Urothelium cell line (cell line): ENCODE data around the gene NRN1L.
A peak's percentile ranks its signal among the peaks of the same experiment; 100 is the strongest.
"Not testable (repeated sequence)": the region's sequence is repeated elsewhere in the genome, so short reads cannot be mapped to it uniquely, and the experiment has no call there.

Source experiments
- DNase-seq: peaks from one replicate; pipeline ENCODE4 v3.0.0; 2011; ENCODE audit warnings: low spot score, mixed read lengths
- FAIRE-seq: peaks from 2 replicates; lab custom pipeline; 2011; peaks lifted over from hg19 to GRCh38; lab: Jason Lieb, UNC

Gene NRN1L

DNA sequence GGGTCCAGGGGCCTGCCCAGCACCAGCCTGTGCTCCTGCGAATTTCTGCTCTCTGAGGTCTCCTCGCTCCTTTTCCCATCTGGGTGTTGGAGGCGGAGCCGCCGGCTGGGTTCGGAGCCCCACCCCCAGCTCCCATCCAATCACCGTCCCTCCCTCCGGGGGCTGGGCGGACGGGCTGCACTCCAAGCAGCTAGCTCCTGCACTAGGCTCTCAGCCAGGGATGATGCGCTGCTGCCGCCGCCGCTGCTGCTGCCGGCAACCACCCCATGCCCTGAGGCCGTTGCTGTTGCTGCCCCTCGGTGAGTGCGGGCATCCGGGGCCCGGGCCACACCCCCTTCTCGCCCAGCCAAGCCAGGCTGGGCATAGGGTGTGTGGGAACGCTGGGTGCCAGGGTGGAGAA, at the start of gene NRN1L:
Gene NRN1L, plus strand, starts transcription at position 202 of the 400 bp plus-strand sequence. Its CDS starts 19 bp downstream, at position 221.
- no peak for DNase-seq
- no peak for FAIRE-seq

DNA sequence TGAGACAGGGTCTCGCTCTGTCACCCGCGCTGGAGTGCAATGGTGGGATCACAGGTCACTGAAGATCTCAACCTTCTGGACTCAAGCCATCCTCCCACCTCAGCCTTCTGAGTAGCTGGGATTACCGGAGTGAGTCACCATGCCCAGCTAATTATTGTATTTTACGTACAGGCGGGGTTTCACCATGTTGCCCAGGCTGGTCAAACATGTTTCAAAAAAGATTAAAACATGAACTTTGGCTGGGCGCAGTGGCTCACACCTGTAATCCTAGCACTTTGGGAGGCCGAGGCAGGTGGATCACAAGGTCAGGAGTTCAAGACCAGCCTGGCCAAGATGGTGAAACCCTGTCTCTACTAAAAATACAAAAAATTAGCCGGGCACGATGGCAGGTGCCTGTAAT, 47.5 kb upstream of the NRN1L start:
- not testable (repeated sequence) for DNase-seq, FAIRE-seq

DNA sequence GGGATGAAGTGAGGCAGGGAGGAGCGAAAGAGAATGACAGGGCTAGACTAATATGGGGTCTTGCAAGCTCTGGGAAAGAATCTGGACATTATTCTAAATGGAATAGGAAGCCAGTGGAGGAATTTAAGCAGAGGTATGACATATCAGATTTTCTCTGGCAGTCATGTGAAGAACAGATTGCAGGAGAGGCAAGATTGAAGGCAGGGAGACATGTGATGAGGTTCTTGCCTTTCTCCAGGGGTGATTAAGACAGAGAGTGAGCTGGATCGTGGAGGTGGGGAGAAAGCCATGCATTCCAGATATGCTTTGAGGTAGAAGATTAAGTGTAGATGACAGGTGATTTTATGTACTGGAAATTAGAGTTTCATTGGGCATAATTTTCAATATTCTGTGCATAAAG, 46.9 kb upstream of the NRN1L start:
- FAIRE-seq = no peak
- no peak for DNase-seq

DNA sequence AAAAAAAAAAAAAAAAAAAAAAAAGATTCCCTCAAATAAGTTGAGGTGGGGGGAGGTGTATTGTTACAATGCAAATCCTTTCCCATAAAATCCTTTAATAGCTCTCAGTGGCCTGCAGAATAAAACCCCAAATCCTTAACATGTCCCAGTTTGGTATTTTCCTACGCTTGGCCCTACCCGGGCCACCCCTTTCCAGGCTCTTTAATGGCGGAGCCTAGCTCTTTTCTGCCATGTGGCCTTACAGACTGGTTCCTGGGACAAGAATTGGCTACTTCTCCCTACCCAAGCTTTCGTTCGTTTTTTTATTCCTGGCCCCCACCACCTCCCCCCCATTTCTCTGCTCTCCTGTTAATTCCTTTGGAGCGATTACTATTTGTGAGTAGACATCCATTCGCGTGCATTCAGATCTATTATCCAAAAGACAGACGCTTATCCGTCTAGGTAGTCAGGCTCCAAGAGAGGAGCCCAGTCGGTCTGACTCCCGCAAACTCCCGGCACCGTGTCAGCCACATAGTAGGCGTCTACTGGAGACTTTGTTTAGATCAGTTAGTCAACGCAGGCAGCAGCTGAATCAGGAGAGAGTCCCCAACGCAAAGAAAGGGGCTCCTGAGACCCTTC, 43.4 kb upstream of the NRN1L start:
- FAIRE-seq (no peak), DNase-seq (no peak)

DNA sequence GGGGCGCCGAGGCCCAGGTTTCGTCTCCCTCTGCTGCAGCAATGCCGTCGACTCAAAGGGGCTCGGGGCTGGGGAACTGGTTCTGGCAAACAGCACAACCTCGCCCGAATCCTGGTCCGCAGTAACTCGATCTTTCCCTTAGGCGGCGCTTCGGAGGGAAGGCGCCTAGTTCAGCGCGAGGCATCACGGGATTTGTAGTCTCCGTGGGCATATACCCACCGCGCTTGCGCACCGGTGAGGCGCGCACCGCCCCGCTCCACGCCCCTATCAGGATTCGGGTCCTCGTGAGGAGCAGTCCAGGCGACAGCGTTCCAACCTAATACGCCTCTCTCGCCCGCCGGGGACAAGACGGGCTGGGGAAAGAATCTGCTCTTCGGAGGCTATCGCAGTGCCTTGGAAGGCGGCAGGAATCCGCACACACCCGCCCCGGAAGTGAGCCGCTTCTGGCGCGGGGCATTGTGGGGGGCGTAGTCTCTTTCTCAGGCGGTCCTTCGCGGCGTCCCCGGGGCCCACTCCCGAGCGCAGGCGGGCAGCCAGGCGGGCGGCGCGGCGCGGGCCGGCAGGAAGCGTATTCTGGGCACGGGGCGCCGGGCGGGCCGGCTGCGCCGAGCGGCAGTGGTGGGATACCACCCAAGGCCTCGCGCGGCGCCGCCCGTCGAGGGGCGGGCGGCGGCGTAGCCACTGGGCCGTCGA, 42.7 kb upstream of the NRN1L start, which contains the start of gene THAP11:
Gene THAP11, plus strand, starts transcription at position 505 of the 693 bp plus-strand sequence. CDS start 235 bp downstream, outside the sequence.
- no peak for FAIRE-seq

DNA sequence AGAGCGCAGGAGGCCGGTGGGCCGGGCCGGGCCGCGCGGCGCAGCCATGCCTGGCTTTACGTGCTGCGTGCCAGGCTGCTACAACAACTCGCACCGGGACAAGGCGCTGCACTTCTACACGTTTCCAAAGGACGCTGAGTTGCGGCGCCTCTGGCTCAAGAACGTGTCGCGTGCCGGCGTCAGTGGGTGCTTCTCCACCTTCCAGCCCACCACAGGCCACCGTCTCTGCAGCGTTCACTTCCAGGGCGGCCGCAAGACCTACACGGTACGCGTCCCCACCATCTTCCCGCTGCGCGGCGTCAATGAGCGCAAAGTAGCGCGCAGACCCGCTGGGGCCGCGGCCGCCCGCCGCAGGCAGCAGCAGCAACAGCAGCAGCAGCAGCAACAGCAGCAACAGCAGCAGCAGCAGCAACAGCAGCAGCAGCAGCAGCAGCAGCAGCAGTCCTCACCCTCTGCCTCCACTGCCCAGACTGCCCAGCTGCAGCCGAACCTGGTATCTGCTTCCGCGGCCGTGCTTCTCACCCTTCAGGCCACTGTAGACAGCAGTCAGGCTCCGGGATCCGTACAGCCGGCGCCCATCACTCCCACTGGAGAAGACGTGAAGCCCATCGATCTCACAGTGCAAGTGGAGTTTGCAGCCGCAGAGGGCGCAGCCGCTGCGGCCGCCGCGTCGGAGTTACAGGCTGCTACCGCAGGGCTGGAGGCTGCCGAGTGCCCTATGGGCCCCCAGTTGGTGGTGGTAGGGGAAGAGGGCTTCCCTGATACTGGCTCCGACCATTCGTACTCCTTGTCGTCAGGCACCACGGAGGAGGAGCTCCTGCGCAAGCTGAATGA, 42.0 kb upstream of the NRN1L start:
- FAIRE-seq (no peak), DNase-seq (peak; percentile 39)

More for the DNA sequence above, 42.7 kb upstream of the NRN1L start, which contains the start of gene THAP11:
- DNase-seq = peak; percentile 94

DNA sequence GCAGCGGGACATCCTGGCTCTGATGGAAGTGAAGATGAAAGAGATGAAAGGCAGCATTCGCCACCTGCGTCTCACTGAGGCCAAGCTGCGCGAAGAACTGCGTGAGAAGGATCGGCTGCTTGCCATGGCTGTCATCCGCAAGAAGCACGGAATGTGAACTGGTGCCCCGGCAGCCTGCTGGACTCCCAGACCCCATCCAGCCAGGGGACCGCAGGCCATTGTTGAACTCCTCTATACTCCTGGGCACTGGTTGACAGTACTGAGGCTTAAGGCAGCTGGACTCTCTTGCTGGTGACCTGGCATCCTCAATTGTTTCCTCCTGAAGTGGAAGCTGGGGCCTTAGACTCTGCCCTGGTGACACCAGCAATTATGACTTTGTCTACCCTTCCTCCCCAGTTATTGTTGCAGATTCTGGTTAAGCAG, 41.3 kb upstream of the NRN1L start:
- no peak for DNase-seq
- no peak for FAIRE-seq

DNA sequence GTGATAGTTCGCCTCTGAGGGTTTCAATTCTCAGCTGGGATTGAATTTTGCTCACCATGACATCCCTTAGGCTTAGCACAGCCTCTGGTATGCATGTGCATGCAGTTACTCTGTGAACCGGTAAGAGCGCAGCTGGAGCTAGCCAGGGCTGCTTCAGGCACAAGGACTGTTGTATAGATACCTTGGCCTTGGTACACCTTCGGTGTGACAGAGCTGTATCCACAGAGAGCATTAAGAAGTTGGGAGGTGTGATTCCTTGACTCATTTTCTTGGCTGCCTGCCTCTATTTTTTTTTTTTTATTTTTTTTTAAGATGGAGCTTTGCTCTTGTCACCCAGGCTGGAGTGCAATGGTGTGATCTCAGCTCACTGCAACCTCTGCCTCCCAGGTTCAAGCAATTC, 40.2 kb upstream of the NRN1L start:
- DNase-seq = no peak

DNA sequence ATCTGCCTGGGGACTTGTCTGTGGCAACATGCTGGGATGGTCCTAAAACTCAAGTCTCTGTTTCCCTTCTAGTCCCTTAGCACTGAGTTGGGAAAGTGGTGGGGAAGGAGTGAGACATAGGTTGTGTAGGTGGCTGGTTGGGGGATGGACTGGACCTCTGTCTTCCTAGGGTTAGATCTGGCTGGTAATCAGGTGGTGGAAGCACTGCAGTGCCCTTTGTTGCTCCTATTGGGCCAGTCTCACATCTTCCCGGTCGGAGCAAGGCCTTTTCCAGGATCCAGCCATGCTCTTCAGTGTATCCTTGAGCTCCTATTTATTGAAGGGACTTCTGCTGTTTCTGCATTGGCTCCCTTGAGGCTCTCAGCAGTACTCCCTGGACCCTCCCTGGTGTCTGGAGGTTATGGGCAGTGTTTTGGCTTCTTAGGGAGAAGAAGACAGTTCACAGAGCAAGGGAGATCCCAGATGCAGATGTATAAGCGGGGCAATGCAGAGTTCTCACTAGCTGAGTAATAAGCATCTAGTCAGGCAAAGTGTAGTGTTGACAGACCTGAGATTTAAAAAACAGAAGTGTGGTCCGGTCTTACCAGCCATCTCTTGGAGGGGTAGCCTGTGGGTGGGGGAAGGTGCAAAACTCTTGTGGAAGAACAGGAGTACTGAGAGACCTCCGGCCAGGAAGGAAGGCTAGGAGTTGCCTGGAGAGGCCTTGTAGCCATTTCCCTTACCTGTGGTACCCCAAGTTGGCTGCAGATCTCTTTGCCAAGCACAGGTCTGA, 39.2 kb upstream of the NRN1L start:
- FAIRE-seq (no peak), DNase-seq (no peak)

More for the DNA sequence above, 40.2 kb upstream of the NRN1L start:
- FAIRE-seq = no peak

DNA sequence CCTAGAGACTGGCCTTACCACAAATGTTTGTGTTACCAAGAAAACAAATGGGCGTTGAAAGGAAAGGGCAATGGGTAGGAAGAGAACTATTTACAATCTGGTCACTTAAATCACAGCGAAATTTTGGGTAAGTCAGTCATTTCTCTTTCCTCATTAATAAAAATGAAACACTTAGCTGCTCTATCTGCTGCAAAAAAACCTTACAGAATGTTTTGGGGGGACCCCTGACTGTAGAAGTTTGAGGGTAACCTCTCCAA, 38.7 kb upstream of the NRN1L start:
- no peak for DNase-seq
- FAIRE-seq = no peak

DNA sequence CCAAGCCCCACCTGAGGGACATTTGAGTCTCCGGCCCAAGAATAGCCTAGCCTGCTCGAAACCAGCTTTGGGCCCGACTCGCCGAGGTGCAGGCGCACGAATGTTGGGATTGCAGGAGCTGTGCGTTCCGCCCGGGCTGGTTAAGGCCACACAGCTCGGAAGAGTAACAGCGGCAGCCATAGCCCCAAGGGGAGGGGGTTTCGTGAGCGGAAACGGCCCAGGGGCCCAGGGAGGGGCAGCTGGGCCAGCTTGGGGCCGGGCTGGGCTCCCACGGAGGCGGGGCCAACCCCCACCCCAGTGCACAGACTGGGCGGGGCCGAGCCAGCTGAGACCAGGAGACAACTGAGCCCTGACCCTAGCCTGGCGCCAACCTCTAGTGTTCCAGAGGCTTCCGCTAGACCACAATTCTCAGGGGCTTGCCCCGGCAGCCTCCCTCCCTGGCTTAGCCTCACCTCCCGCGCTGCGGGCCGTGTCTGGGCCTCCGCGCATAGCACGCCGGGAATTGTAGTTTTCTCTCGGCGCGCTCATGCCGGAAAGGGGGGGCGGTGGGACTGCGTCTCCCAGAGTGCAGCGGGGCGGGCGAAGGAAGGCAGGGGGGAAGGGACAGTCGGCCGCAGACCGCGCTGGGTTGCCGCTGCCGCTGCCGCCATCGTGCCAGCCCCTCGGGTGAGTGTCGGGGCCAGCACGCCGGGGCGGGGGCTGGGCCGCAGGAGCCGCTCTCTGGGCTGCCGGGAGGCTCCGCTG, 38.2 kb upstream of the NRN1L start, which contains the start of gene NUTF2:
Gene NUTF2, plus strand, starts transcription at position 614 of the 744 bp plus-strand sequence. CDS start 18,198 bp downstream, outside the sequence.
- no peak for FAIRE-seq
- DNase-seq = peak; percentile 96

DNA sequence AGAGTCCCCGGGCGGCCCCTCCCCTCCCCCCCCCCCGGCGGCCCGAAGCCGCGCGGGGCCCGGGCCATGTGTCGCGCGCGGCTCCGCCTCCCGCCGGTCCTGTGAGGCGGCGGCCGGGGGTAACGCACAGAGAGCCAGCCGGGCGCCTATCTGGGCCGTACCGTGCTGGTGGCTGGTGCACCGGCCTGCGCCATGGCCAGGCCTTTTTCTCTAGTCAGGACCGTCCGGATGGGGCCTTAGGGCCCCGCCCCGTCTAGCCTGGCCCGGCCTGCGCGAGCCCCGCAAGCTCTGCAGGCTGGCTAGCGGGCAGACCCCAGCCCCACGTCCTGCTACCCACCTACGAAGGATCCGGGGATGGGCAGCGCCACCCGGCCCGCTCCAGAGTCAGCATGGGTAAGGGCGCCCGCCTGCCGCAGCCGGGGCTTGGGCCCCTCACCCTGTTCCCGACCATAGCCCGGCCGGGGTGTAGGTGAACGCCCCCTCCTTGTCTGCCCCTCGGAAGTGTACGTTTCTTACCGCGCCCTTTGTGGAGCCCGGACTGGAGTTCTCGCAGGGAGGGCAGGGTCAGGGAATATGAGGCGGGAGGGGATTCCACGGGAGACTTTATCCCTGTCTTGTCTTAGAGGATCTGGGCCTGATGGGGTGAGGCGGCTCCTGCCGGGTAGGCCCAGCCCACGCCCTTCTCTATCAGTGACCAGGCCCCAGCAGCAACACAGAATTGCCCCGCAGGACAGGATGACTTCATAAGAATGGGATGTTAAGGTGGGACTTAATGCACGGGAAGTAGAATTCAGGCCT, 37.4 kb upstream of the NRN1L start, which contains the start of gene CENPT:
Gene CENPT, minus strand, starts transcription at position 630 of the 798 bp plus-strand sequence. CDS start 13,834 bp downstream, outside the sequence.
- DNase-seq (peak; percentile 75), FAIRE-seq (no peak)

DNA sequence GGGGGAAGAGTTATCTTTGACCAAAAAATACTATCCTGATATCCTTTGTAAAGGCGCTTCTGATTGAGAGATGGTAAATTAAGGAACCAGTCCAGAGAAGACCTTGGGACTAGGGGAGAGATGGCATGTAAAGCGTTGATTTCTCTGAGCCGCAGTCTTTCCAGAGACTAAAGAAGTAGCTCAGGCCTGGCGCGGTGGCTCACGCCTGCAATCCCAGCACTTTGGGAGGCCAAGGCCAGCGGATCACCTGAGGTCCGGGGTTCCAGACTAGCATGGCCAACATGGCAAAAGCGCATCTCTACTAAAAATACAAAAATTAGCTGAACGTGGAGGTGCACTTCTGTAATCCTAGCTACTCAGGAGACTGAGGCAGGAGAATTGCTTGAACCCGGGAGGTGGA, 36.6 kb upstream of the NRN1L start:
- DNase-seq = no peak
- FAIRE-seq = no peak

DNA sequence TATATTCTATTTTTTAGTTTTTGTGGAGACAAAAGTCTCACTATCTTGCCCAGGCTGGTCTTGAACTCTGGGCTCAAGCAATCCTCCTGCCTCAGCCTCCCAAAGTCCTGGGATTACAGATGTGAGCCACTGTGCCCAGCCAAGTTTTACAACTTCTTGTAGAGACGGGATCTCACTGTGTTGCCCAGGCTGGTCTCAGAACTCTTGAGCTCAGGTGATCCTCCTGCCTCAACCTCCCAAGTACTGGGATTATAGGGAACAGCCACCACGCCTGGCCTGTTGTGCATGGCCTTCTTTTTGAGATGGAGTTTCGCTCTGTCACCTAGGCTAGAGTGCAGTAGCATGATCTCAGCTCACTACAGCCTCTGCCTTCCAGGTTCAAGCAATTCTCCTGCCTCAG, 31.0 kb upstream of the NRN1L start:
- DNase-seq = no peak
- FAIRE-seq = no peak

DNA sequence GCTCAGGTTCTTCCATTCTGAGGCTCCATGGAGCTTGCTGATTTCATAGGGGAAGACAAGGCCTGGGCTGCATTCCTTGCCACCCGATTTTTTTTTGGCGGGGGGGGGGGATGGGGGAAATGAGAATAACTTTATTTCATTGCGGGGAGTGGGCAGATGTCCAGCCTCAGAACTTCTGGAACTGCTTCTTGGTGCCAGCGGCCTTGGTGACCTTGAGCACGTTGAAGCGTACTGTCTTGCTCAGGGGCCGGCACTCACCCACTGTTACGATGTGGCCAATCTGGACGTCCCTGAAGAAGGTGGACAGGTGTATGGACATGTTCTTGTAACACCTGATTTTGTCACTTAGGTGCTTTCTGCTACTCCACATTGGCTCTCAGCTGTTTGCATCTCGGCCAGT, 28.9 kb upstream of the NRN1L start:
- FAIRE-seq (no peak), DNase-seq (no peak)

DNA sequence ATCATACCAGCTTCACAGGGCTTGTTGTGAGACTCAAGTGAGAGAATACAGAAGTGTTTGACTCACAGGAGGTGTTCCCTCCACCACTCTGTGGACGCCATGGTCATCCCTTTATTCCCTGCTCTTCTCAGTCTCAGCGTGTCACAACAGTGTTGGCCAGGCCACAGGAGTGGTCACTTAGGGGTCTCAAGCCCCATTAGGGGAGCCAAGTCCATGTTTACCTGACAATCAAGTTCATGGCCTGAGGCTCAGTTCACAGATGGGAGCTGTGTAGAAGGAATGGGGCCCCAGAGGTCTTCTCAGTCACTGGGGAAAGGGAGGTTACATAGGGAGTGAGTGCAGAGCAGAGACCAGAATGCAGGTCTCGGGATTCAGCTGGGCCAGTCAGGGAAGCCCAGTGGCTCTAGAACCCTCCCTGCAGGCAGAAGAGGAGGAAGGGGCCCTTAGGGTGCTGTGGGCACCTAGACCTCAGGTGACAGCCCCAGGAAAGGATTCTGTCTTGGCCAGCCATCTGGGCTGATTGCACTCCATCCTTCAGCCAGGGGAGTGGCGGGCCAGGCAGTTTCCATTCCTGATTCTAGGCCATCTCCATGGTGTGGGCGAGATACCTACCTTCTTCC, 27.6 kb upstream of the NRN1L start:
- FAIRE-seq = no peak
- DNase-seq = no peak

DNA sequence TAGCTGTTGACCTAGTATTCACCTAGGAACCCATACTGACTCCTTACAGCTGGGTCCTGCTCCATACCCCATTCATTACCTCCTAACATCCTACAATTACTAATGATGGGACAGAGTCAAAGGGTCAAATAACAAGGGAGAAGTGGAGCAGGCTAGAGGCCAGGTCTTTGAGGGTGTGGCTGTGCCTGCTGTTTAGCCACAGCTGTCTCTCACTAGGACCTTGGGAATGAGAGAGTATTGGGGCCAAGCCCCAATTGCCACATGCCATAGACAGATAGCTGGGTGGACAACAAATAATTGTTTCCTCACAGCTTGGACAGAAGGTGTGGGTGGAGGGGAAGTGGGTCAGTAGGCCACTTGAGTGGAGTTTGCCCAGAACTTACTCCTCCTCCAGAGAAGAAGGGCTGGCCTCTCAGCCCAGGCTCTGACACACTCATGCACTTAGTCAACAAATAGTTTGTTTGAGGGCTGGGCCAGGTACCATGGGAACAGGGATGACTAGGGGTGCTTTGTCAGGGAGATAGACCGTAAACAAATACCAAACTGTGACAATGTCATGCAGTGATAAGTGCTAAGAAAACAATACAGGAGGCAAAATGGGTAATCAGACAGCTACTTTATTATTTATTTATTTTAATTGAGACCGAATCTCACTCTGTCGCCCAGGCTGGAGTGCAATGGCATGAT, 27.0 kb upstream of the NRN1L start:
- FAIRE-seq = no peak
- peak; percentile 40 for DNase-seq

DNA sequence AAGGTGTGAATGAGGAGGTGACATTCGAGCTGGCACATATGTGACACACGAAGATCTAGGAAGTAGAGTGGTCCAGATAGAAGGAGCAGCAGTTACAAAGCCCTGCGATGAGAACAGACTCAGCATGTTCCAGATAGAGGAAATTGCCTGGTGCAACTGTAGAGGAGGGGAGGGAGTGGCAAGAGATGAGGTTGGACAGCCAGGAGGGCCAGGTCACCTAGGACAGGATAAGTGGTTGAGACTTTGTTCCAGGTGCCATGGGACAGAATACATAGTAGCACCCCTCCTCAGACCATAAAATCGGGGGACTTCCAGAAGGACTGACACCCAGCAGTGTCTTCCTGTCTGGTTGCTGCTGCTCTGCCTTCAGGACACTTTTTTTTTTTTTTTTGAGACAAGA, 26.2 kb upstream of the NRN1L start:
- DNase-seq = no peak
- no peak for FAIRE-seq
